ENCODE results near the gene ATF3. TPM values are rescaled to one million over a fixed set of nuclear protein-coding genes. Genes with fewer than 3 reads are reported as not detected.

Gene ATF3
- total RNA-seq, 1 experiment from 2014 or later = 335 TPM

- Histone ChIP-seq H3K27me3 (ENCODE audit: low read length) (no peaks in the 10 kb centered on the region), H3K79me2 (ENCODE audit: low read length) (no peaks in the 10 kb centered on the region), H3K4me2 (ENCODE audit: low read length) (no peak overlapping the region), H3K9me3 (ENCODE audit: low read length) (no peaks in the 10 kb centered on the region), H3K9ac (ENCODE audit: low read length) (peak overlapping the region; percentile 46; the same call in 1 of the 2 replicates), H2AFZ (ENCODE audit: low read length) (no peak overlapping the region), H4K20me1 (ENCODE audit: low read length) (no peaks in the 10 kb centered on the region), H3K9me2 (replicated peaks; ENCODE audit: low read length) (no peaks in the 10 kb centered on the region), H3K4me3 (ENCODE audit: low read length) (no peak overlapping the region), H3F3A (ENCODE audit: low read length, unreplicated experiment) (no peaks in the 10 kb centered on the region), H3K36me3 (ENCODE audit: low read depth, low read length) (no peaks in the 10 kb centered on the region), H3K27ac (ENCODE audit: low read length) (no peak overlapping the region; the same call in 1 of the 2 replicates), H3K4me1 (ENCODE audit: insufficient read depth, low read length) (peaks cover 32% of the 10 kb centered on the region)
- no peak for DNase-seq
- intact Hi-C loops (cut with micrococcal nuclease) = no loop called here
- ChIA-PET POLR2A (ENCODE audit: unreplicated experiment) (no interaction called here), CTCF (no interaction called here)
- ATAC-seq = no peak
- BruUV-seq (replicated peaks) = no TSS peak
- no peak for TF ChIP-seq CTCF (conservative IDR thresholded peaks at IDR 0.05; ENCODE audit: low read depth, low read length)
- no peak for TF ChIP-seq EZH2 (IDR thresholded peaks at IDR 0.05; ENCODE audit: low read length, unreplicated experiment)
- TF ChIP-seq EZH2phosphoT487 (IDR thresholded peaks at IDR 0.05; ENCODE audit: borderline replicate concordance, low read length) = no peak
Measured at GRCh38 chr1:212594640-212595039, 13.9 kb upstream of the ATF3 start.

GRCh38 chr1:212595229-212595628 is 13.3 kb upstream of the ATF3 start:
- H3F3A ChIP-seq (ENCODE audit: low read length, unreplicated experiment) = no peaks in the 10 kb centered on the region
- no peak overlapping the region for H3K4me3 ChIP-seq (ENCODE audit: low read length)
- H3K36me3 ChIP-seq (ENCODE audit: low read depth, low read length) = no peaks in the 10 kb centered on the region
- H3K79me2 ChIP-seq (ENCODE audit: low read length) = no peaks in the 10 kb centered on the region
- DNase-seq = no peak
- H3K4me1 ChIP-seq (ENCODE audit: insufficient read depth, low read length) = peaks cover 38% of the 10 kb centered on the region
- intact Hi-C loops (cut with micrococcal nuclease) = no loop called here
- H2AFZ ChIP-seq (ENCODE audit: low read length) = no peak overlapping the region
- CTCF ChIA-PET = no interaction called here
- H3K9ac ChIP-seq (ENCODE audit: low read length) = peak overlapping the region; percentile 46
- peak overlapping the region; percentile 80 for H3K27ac ChIP-seq (ENCODE audit: low read length)
- H3K9me3 ChIP-seq (ENCODE audit: low read length) = no peaks in the 10 kb centered on the region
- no peak for TF ChIP-seq EZH2 (IDR thresholded peaks at IDR 0.05; ENCODE audit: low read length, unreplicated experiment)
- TF ChIP-seq CTCF (conservative IDR thresholded peaks at IDR 0.05; ENCODE audit: low read depth, low read length) = no peak
- TF ChIP-seq EZH2phosphoT487 (IDR thresholded peaks at IDR 0.05; ENCODE audit: borderline replicate concordance, low read length) = no peak
- H3K9me2 ChIP-seq (replicated peaks; ENCODE audit: low read length) = no peaks in the 10 kb centered on the region
- no peaks in the 10 kb centered on the region for H3K27me3 ChIP-seq (ENCODE audit: low read length)
- BruUV-seq (replicated peaks) = no TSS peak
- no peak for ATAC-seq
- H4K20me1 ChIP-seq (ENCODE audit: low read length) = no peaks in the 10 kb centered on the region
- H3K4me2 ChIP-seq (ENCODE audit: low read length) = peak overlapping the region; percentile 60
- POLR2A ChIA-PET (ENCODE audit: unreplicated experiment) = no interaction called here

Measured in PC-3 (cell line).